ENCODE data around the gene IGDCC3.
A peak's percentile ranks its signal among the peaks of the same experiment; 100 is the strongest.

The IGDCC3 gene

DNA sequence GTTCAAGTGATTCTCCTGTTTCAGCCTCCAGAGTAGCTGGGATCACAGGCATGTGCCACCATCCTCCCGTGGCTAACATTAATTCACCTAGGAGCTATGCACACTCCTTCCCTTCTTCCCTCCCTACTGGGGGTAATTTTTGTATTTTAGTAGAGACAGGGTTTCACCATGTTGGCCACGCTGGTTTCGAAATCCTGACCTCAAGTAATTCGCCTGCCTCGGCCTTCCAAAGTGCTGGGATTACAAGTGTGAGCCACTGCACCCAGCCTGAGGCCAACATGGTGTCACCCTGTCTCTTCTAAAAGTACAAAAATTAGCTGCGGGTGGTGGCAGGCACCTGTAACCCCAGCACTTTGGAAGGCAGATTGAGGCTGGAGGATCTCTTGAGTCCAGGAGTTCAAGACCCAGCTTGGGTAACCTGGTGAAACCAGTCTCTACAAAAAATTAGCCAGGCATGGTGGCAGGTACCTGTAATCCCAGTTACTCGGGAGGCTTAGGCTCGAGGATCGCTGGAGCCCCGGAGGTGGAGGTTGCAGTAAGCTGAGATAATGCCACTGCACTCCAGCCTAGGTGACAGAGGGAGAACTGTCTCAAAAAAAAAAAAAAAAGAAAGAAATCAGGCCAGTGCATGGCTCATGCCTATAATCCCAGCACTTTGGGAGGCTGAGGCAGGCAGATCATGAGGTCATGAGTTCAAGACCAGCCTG lies 67.2 kb downstream of the IGDCC3 start:
- intact Hi-C loops (cut with DNase I): no loop called here
- no peak for DNase-seq

DNA sequence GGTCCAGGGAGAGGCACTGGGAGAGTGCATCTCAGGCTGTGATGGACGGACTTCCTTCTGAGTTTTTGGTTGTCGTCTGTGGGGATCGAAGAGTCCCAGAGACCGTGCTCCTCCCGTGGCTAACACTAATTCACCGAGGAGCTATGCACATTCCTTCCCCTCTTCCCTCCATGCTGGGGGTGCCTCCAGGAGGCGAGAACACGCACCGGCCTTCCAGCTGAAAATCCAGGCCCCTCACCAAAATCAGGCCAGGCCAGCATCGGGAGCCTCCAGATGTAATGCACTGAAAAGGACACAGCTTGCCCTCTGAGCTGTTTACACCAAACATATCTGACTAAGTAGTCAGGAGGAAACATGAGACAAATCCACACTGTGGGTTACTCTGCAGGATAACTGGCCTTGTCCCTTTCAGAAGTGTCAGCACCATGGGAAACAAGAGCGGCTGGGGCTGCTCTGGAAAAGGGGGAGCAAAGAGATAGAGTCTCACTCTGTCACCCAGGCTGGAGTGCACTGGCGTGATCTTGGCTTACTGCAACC lies 67.9 kb downstream of the IGDCC3 start:
- no peak for DNase-seq
- intact Hi-C loops (cut with DNase I): no loop called here

DNA sequence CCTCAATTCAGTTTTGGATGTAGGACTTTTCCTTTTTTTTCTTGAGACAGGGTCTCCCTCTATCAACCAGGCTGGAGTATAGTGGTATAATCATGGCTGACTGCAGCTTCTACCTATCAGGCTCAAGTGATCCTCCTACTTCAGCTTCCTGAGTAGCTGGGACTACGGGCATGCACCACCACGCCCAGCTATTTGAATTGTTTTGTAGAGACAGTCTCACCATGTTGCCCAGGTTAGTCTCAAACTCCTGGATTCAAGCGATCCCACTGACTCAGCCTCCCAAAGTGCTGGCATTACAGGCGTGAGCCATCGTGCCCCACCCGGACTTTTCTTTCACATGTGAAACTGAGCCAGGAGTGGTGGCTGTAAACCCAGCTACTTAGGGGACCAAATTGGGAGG lies 69.8 kb downstream of the IGDCC3 start:
- no peak for DNase-seq
- intact Hi-C loops (cut with DNase I): no loop called here

DNA sequence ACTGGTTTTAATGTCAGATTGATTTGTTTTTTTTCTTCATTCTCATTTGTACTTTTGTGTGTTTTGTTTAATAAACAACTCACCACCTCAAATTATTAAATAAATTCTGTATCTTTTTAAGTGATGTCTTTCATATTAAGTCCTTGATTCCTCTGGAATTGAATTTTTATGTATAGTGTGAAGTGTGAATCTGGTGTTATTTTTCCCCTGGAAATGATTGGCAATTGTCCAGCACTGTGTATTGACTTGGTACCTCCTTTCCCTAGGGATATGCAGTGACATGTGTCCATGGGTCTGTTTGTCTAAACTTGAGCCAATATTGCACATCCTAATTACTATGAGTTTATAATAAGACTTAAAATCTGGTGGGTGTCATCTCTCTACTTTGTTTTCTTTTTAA lies 71.3 kb downstream of the IGDCC3 start:
- intact Hi-C loops (cut with DNase I): no loop called here
- no peak for DNase-seq

DNA sequence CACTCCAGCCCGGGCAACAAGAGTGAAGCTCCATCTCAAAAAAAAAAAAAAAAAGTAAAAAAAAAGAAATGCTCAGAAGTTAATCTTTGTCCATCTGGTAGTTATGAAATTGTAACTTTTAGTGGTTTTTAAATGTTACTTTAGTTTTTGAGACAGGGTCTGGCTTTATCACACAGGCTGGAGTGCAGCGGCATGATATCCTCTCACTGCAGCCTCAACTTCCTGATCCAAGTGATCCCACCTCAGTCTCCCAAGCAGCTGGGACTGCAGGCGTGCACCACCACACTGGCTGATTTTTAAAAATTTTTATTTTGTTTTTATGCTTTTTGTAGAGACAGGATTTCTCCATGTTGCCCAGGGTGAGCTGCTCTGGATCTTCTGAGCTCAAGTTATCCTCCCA lies 72.0 kb downstream of the IGDCC3 start:
- intact Hi-C loops (cut with DNase I): no loop called here
- DNase-seq: no peak

DNA sequence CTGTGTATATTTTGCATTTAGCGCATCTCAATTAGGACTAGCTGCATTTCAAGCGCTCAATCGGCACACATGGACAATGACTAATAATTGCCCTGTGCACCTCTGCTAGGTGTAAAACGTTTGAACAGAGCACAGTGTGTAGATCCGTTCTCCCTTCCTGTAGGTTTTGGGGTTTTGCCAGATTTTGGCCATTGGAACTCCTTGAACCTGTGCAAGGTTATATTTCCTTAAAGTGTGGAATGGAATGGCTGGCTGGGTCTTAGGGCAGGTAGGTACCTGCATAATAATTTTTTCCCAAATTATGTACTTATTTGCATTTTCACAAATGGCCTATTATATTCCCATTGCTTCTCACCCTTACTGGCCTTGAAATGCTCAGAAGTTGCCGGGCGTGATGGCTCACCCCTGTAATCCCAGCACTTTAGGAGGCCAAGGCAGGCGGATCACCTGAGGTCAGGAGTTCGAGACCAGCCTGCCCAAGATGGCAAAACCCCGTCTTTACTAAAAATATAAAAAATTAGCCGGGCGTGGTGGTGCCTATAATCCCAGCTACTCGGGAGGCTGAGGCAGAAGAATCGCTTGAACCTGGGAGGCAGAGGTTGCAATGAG lies 72.5 kb downstream of the IGDCC3 start:
- no peak for DNase-seq
- intact Hi-C loops (cut with DNase I): no loop called here

DNA sequence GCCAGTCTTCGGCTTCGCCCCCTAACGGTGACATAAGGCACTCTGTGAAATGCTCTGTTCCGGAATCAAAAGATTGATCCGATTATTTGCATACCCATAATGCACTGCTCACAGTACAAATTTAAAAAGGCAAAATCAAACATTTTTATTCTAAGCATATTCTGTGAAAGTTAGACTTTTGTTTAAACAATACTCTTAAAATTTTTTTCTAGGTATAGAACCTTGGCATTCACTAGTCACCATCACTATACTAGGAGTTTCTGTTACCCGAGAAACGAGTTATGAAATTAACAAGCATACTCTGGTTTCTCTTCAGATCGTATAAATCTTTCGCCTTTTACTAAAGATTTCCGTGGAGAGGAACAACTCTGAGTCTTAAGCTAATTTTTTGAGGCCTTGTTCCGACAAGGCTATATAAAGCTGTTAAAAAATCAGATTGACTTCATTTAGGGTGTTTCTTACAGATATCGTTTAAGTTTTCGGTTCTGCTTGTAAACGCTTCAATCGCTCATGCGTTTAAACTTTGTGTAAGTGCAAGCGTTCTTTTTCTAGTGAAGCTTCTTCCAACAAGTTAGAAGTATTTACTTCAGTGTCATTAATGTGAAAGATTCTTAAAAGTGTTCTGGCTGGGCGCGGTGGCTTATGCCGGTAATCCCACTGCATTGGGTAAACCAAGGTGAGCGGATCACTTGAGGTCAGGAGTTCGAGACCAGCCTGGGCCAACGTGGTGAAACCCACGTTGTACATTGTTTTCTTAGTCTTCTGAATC lies 73.2 kb downstream of the IGDCC3 start, which contains the start of gene RNU5B-1:
RNU5B-1 (plus strand) TSS at position 297 of the 769 bp plus-strand sequence.
- peak; percentile 35 to 91 (median 79) for DNase-seq
- intact Hi-C loops (cut with DNase I): no loop called here

DNA sequence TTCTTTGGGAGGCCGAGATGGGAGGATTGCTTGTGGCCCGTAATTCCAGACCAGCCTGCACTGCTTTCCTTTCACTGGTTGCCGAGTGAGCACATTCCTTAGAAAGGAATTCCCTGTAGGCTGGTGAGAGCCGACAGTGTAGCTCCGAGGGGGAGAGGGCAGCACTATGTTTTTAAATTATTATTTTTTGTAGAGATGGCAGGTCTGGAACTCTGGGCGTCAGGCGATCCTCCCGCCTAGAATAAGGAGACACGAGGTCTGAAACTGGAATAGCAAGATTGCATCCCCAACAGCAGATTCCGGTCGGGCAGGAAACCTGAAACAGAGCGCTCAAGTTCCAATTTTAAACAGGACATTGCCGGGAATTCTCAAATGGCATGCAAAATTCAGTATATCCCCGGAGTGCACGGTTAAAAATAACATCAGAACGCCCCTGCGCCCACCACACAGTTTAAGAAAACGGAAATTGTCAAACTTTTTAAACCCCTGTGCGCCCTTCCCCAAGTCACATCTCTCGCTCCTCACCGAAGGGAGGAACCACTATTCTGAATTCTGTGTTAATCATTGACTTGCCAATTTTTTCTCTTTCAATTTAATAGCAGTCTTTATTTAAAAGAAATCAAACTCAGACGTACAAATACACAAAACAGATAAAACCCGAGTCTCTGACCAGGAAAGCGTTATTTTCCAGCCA lies 74.0 kb downstream of the IGDCC3 start:
- intact Hi-C loops (cut with DNase I): no loop called here
- DNase-seq: peak; percentile 35 to 85 (median 58)

DNA sequence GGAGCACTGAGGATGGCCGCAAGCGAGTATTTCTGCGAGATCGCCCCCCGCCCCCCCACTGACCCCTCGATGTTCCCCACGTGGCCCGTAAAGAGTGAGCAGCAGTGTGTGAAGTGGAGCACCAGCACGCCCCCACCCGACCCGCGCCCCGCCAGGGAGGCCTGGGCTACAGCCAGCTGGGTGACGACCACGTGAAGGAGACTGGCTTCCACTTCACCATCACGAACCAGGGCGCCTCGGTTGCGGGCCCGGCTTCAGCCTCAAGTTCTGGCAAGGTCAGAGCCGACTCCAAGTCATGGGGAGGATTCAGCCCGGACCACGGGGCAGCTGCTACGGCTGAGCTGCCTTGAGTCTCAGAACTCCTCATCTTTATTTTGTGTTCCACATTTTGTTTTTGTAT lies 75.7 kb downstream of the IGDCC3 start:
- DNase-seq: peak in 5 of 42 donors; percentile 15 to 50 (median 31)
- intact Hi-C loops (cut with DNase I): no loop called here

DNA sequence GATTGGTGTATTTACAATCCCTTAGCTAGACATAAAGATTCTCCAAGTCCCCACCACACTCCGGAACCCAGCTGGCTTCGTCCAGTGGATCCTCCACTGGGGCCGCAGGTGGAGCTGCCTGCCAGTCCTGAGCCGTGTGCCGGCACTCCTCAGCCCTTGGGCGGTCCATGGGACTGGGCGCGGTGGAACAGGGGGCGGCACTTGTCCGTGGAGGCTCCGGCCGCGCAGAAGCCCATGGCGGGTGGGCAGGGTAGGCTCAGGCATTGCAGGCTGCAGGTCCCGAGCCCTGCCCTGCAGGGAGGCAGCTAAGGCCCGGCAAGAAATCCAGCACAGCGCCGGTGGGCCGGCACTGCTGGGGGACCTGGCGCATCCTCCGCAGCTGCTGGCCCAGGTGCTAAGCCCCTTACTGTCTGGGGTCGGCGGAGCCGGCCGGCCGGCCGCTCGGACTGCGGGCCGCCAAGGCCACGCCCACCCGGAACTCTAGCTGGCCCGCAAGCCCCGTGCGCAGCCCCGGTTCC lies 76.8 kb downstream of the IGDCC3 start:
- DNase-seq: no peak
- intact Hi-C loops (cut with DNase I): no loop called here

DNA sequence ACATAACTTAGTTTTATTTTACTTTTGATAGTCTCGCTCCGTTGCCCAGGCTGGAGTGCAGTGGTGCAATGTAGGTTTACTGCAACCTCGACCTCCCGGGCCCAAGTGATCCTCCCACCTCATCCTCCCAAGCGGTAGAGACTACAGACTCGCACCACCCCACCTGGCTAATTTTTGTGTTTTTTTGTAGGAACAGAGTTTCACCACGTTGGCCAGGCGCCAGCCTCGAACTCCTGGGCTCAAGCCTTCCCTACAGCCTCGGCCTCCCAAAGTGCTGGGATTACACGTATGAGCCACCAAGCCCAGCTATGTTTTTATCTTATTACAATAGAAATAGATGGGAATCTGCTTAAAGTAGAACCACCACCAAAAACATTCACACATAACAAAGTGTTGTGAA lies 79.1 kb downstream of the IGDCC3 start:
- intact Hi-C loops (cut with DNase I): loop anchor here (5.0 kb wide), 1 partner anchor 111 kb away; the partner anchor contains the start of gene CLPX
- DNase-seq: no peak

DNA sequence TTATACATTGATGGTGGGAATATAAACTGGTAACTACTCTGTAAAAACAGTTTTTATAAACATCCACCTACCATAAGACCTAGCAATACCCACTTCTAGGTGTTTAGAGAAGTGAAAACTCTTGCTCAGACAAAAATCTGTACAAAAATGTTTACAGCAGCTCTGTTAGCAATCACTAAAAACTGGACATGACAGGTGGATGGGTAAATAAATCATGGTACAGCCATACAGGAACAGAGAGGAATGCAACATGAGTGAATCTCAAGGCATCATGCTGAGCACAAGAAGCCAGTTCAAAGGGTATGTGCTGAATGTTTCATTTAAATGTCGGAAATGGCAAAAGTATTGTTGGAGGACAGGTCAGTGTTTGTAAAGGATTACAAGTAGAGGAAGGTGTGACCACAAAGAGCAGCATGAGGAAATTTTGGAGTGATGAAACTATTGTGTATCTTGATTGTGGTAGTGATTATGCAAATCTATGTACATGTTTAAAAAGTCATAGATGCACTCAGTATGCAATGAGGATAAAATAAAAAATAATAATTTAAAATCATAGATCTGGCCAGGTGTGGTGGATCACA lies 84.8 kb downstream of the IGDCC3 start:
- intact Hi-C loops (cut with DNase I): no loop called here
- no peak for DNase-seq

DNA sequence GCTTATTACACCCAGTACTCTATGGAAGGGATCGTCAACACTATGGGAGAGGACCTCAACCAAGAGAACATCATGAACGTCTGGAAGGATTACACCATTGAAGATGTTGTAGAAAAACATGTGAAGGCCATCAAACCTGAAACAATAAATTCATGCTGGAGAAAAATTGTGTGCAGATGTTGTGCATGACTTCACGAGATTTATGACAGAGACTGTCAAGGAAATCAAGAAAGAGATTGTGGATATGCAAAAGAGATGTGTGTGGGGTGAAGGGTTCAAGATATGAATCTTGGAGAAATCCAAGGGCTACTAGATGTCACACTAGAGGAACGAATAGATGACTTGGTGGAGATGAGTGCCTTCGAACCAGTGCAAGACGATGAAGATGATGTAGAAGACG lies 87.6 kb downstream of the IGDCC3 start:
- intact Hi-C loops (cut with DNase I): no loop called here
- no peak for DNase-seq

DNA sequence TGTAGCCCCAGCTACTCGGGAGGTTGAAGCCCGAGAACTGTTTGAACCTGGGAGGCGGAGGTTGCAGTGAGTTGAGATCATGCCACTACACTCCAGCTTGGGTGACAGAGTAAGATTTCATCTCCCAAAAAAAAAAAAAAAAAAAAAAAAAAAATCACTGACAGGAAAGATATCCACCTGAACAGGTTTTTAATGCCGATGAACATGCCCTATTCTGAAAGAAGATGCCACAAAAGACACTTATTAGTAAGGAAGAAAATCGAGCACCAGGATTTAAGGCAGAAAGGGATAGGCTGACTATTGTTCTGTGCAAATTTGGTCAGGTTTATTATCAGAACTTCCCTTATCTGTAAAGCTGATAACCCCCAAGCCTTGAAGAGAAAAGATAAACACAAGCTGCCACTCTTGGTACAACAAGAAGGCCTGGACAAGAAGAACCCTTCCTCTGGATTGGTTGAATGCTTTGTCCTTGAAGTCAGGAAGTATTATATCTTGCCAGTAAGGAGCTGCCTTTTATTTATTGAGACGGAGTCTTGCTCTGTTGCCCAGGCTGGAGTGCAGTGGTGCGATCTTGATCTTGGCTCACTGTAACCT lies 88.4 kb downstream of the IGDCC3 start:
- DNase-seq: no peak
- intact Hi-C loops (cut with DNase I): no loop called here

DNA sequence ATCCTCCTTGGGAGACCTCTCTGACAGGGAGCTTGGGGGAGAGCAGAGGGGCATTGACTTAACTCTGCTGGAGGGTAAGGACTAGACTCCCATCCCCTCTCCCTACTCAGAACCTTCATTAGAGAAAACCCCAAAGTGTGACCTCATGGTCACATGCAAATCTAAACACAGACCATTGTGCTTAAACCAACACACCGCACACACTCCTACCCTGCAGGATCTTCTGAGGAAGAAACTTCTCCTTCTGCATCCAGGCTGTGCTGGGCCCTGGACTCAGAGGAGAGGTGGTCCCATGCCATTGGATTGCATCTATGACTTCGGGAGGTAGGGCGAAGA lies 90.3 kb downstream of the IGDCC3 start:
- intact Hi-C loops (cut with DNase I): no loop called here
- peak in 1 of 42 donors; percentile 13 for DNase-seq

DNA sequence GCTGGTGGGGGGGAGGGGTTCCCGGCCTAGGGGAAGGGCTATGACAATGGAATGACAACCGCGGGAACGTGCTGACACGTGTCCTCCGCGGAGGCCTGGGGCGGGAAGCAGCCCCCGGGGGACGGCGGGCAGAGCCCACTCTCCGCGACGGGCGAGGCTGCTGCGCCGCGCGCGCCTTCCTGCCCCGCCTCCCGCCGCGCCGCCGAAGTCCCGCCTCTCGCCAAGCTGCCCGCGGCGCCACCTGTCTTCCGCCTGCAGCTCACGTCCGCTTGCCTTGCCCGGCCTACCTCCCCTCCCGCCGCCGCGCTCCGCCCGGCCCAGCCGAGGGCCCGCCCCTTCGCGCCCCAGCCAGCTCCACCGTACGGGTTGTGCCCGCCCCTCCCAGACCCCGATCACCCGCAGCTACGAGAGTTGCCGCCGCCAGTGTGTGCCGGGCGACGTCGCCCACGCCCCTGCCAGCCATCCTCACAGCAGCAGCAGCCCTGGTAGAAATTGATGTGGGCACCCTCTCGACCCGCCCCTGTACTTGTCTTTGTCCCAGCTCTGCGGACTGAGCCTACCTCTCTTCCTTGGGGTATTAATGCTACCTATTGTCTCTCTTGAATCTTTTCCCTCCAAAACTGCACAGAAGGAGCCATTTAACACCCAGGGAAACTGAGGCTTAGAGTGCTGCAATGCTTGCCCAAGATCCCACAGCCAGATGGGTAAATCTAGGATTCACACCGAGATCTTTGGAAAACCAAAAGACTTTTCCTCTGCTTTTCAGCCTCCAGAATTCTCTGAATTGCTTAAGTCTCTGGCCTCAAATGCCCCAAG lies 90.9 kb downstream of the IGDCC3 start, which contains the start of gene PARP16:
PARP16 (minus strand) TSS at position 180 of the 816 bp plus-strand sequence. CDS start 457 bp downstream, outside the sequence.
- intact Hi-C loops (cut with DNase I): no loop called here
- peak; percentile 73 to 97 (median 93) for DNase-seq

DNA sequence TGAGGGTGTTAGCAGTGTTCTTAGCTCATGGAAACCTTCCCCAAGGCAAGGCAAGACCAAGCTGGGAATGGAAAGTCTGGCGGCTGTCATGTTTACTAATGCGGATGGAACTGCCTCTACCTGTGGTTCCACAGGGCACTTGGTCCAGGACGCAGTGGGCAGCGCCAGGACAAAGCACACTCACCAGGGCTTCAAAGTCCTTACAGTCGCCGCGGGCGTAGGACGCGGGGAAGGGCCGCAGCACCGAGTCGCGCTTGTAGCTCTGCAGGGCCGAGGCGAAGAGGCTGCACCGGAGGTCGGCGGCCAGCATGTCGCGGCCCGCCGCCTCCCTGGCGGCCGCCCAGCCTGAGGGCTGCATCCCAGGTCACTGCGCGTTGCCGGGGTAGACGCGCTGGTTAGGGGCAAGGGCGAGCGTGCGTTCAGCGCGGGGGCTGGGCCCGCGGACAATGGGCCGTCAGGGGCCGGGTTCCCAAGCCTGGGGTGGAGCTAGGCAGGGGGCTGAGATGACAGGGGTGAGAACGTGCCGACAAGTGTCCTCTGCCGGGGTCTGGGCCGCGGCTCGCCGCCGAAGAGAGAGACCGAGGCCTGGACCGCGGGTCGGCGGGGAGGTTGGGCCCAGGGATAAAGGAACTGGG lies 91.6 kb downstream of the IGDCC3 start:
- intact Hi-C loops (cut with DNase I): no loop called here

More for the DNA sequence above, 91.6 kb downstream of the IGDCC3 start:
- peak in 32 of 42 donors; percentile 13 to 65 (median 36) for DNase-seq
